Activated CD4-positive, alpha-beta T cell treated with anti-CD3 and anti-CD28 coated beads, Interleukin-2, amount 50 U/mL, for 48 hours (primary cell): ENCODE data around the gene FSTL4.

Source experiments
- DNase-seq, 2 experiments: peaks; one replicate each; pipeline ENCODE4 v3.0.0-alpha.2; 2020

Gene FSTL4

DNA sequence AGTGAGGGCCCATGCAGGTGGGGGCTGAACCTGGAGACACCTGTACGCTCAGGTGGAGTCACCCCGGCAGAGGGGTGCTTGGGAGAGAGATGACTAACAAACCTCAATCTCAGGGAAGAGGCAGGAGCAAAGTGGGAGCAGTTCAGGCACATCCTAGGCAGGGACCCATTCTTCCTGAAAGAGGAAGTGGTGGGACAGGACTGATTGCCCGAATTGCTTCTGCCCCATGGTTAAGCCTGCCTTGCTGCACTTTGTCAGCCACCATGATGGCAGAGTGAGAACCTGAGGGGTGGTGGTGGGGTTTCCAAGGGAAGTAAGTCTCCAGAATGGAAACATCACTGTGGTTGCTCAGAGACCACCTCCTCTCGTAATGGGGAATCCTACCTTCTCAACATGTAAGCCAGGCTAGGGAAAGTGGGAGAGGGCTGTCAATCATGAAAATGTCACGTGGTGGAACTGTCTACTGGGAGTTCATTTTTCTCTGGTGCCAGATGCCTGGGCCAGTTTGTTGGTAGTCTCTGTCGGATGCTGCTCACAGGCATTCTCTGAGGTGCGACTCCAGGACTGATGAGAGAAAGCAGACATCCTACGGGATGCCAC lies 410.2 kb downstream of the FSTL4 start:
- no peak for DNase-seq

- no peak for DNase-seq
Measured at GRCh38 chr5:133201310-133201709, 411.0 kb downstream of the FSTL4 start.

DNA sequence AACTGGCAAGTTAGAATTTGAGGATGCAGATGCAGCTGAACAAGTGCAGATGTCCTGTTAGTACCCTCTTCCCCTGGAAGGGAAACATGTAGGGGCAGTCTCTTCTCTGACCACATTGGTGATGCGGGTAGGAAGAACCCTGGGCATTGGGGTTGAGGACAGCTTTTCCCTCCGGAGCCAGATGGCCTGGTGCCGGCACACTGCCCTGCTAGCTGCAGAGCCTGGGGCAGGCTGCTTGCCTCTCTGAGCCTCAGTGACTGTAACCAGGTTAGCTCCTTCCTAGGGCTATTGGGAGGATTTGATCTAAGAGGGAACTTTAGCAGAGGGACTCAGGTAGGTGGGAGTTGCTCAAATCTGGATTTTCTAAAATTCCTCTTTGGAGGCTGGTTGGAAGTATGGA lies 412.1 kb downstream of the FSTL4 start:
- DNase-seq: no peak

DNA sequence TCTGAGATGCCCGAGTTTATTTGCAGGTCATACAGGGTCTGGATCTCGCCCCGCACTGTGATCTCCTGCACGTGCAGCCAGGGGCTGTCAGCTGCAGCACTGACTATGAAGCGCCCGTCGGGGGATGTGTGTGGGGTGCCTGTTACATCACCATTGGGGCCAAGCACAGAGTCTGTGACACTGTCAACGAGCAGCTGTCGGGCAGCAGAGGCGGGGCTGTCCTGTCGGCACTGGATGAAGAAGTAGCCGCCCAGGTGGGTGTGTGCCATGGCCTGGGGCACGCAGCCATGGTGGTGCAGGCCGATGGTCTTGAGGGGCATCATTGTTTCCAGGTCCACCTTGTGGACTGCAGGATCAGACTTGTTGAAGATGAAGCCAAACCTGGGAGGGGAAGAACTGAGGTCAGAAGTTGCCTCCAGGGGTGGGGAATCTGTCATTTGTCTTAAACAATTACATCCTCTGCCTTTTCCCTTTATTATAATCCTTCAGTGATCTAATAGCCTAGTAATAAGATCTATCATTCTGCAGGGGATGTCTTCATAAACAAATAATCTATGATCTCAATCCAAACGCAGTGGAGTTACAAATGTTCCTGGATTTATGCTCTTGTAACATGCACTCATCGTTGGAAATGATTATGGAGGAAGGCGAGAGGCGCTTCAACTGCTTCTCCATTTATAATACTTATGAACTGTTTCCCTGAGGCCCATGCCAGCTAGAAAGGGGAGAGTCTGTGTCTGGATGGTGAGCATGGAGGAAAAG lies 412.7 kb downstream of the FSTL4 start:
- DNase-seq: no peak

GRCh38 chr5:133198511-133198910 lies 413.8 kb downstream of the FSTL4 start:
- no peak for DNase-seq

DNA sequence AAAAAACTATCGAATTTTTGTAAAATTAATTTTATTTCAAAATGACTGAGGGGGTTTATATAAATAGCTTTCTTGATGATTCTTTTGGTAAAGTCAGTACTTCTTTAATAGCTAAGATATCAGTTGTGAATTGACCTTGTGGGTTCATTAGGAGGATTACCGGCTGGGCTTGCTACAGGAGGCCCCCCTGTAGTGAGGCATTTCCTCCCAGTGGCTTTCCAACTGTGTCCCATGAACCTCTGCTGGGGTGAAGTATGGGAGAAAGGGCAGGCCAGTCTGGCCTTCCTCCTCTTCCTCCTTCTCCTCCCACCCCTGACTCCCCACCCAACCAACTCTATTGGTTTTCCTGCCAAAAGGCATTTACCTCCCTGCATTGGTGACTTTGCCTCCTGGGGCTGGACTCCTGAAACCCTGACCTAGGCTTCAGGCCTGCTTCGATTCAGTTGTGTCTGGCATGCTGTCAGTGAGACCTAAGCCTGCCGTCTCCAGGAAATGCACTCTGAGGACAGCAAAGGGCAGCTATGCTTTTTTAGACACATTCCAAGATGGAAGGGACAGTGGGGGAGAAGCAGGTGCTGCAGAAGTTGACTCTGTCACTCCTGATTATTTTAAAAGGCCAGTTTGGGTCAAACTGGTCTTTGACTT lies 415.8 kb downstream of the FSTL4 start:
- DNase-seq: no peak

DNA sequence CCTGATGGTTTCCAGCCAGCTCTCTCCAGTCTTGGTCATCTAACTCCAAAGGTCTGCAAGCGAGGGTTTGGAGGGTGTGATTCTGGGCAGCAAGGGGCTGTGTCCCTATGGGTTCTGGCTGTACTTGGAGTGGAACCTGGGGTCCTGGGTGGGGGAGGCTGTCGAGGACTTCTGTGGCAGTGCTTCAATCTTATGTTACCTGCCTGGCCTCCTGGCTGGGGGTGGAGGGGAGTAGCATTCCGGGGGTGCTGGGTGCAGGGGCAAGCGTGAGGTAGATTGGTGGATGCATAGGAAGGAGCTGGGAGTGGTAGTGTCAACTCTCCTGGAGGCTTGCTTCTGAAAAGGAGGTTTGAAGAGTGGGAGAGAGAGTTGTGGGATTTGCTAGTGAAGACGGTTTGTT lies 417.1 kb downstream of the FSTL4 start:
- no peak for DNase-seq

DNA sequence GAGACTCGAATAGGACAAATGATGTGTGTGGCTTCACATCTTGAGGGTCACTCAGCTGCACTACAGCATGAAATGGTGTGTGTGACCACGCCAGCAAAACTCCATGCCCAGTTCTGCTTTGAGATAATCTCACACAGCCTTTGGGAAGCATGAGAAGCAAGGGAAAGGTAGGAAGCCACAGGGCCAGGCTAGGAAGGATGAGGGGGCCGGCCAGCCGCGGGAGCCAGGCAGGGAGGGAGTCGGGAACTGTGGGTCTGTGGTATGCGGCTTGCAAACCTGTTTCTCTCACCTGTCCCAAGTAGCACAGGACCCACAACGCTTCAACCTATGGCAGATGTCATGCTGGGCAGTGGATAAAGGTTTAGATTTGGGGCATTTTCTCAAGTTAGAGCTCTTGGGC lies 418.5 kb downstream of the FSTL4 start:
- DNase-seq: no peak

DNA sequence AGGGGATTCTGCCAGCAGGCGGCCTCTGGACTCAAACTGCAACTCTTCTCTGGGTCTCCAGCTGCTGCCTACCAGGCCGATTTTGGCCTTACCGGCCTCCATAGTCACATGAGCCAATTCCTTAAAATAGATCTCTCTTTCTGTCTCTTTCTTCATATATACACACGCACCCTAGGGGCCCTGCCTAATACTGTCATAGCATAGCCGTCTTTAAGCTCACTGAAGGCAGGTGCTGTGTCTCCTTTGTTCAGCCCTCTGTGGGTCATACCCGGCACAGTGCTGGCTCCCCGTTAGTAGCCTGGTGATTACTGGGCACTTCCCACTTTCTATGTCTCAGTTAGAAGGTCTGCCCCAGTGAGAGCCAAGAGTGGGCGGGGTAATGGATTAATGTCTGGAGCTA lies 419.6 kb downstream of the FSTL4 start:
- no peak for DNase-seq

DNA sequence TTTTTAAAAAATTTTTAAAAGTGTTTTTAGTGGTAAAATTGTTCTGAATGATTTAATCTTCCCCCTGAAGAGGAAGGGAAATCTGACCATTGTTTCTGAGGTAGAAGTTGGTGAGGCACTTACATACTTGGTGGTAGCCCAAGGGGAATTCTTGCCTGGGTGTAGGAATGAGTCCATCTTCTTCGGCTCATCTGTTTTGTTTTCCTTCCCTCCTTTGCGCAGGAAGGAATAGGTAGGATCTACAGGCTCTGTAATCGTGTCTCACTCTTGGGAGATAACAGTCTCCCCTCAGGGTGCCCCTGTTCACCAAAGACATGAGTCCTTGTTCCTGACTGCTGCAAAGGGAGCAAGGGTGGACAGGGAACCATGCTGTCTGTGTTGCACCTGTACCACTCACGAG lies 422.5 kb downstream of the FSTL4 start:
- DNase-seq: no peak

GRCh38 chr5:133179405-133179804 lies 432.9 kb downstream of the FSTL4 start:
- DNase-seq: no peak

DNA sequence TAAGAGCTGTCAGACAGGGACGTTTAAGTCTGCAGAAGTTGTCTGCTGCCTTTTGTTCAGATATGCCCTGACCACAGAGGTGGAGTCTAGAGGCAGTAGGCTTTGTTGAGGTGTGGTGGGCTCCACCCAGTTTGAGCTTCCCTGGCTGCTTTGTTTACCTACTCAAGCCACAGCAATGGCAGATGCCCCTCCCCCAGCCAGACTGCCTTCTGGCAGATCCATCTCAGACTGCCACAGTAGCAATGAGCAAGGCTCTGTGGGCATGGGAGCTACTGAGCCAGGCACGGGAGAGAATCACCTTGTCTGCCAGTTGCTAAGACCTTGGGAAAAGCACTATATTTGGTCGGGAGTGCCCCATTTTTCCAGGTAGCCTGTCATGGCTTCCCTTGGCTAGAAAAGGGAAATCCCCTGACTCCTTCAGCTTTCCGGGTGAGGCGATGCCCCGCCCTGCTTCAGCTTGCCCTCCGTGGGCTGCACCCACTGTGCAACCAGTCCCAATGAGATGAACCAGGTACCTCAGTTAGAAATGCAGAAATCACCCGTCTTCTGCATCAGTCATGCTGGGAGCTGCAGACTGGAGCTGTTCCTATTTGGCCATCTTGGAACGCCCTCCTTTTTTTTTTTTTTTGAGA lies 441.5 kb downstream of the FSTL4 start:
- peak; percentile 34 to 44 for DNase-seq

- no peak for DNase-seq
Measured at GRCh38 chr5:133164759-133165158, 447.6 kb downstream of the FSTL4 start.

DNA sequence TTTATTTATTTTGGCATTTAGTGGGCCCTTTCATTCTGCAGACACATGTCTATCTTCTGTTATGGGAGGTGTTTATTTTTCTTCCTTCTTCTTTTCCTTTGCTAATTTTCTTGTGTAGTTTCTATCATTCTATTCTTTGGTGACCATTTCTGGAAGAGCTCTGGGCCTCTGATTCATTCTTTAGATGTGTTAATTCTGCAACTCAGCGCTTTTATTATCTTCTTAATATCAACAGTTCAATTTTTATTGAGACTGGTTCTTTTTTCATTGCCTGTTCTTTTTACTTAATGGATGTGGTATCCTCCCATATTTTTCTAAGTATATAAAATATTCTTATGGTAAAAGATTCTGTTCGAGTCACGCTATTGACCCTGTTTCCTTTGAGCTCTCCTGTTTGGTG lies 448.5 kb downstream of the FSTL4 start:
- DNase-seq: no peak

DNA sequence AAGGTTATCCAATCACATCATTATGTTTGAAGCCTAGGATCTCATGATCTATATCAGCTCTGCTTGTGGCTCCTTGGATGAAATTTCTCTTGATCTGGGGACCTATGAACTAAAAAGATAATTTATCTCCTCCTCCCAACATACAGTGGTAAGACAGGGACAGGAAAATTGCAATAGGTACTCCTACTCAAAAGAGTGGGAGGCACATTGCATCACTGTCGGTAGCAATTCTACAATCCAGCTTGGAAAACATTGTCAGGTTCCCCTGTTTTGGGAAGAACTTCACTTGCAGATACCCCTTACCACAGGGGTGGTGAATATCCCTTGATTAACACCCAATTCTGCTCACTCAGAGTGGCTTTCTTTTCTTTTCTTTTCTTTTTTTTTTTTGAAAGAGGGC lies 452.8 kb downstream of the FSTL4 start:
- DNase-seq: no peak

DNA sequence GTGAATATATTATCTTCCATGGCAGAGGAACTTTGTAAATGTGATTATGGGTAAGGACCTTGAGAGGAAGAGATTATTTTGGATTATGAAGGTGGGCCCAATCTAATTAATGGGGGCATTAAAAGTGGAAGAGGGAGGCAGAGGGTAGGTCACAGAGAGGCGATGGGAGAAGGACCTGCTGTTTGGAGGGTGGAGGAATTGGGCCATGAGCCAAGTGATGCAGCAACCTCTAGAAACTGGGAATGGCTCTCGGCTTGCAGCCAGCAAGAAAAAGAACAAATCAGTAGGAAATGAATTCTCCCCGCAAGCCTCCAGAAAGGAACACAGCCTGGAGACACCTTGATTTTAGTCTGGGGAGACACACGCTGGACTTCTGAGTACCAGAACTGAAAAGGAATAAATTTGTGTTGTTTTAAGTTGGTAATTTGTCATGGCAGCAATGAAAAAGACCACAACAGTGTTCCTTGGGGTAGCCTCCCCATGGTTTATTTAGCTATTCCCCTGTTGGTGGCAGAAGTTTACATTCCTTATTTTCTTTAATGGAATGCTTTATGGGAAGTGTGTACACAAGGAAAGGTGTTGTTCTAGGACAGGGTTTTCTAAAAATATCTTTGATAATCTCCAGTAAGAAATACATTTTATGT lies 456.9 kb downstream of the FSTL4 start:
- DNase-seq: no peak

- no peak for DNase-seq
Measured at GRCh38 chr5:133154274-133155075, 457.9 kb downstream of the FSTL4 start.

- DNase-seq: no peak
Measured at GRCh38 chr5:133150909-133151544, 461.3 kb downstream of the FSTL4 start.

DNA sequence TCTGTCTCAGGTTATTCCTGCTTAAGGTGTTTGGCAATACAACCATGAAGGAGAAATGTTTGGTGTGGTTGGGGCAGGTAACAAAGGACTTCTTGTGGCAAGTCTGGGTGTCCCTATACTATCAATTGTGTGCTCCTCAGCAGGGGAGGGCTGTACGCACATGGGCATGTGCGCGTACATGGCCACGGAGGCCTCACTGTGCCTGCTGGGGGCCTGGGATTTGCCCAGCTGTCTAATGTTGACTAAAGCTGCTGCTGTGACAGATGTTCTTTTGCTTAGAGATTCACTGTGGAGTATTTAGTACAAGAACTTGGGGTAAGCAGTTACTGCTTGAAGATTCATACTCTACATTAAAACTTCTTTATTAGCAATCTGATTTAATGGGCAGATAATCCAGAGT lies 463.0 kb downstream of the FSTL4 start:
- no peak for DNase-seq

DNA sequence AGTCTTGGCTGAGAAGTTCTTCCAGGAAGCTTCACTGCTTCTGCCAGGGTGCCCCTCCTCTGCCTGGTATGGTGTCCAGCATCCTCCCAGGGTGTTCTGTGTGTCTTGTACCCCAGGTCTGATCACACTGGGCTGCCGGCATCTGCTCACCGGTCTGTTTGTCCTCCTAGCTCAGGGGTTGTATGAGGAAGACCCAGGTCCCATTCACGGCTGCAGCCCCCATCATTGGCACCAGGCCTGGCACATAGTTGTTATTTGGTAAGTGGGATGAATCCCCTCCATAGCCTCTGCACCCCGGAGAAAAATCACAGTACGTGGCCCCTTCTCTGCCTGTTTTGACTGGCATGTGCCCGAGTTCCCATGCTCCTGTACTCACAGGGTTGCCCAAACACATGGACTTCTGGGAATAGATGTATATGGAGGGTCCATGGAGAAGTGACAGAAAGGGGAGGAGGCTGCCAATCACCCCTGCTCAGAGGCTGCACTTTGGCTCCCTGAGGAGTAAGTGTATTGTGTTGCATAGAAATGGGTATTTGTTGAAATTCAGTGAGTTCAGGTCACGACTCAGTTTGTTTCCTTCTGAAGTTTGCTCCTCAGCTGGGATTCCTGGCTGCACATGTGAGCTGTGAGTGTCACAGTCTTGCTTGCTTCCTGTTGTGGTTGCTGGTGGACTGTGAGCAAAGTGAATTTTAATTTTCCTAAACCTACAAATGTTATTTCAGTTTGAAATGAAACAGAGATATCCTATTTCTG lies 464.4 kb downstream of the FSTL4 start:
- no peak for DNase-seq

GRCh38 chr5:133147411-133147810 lies 464.9 kb downstream of the FSTL4 start:
- no peak for DNase-seq
